HG02840 (cell line): Measurements from ENCODE around the gene STK25.
"Not testable (repeated sequence)": the region's sequence is repeated elsewhere in the genome, so short reads cannot be mapped to it uniquely, and the experiment has no call there.

Experiments
- ATAC-seq: cut with Tn5 transposase; IDR thresholded peaks from one replicate; pipeline ENCODE4 v1.9.1; 2021; ENCODE audit warnings: mild to moderate bottlenecking, moderate library complexity, moderate number of reproducible peaks; ENCODE audit not compliant: unreplicated experiment, low FRiP score

STK25 gene

DNA sequence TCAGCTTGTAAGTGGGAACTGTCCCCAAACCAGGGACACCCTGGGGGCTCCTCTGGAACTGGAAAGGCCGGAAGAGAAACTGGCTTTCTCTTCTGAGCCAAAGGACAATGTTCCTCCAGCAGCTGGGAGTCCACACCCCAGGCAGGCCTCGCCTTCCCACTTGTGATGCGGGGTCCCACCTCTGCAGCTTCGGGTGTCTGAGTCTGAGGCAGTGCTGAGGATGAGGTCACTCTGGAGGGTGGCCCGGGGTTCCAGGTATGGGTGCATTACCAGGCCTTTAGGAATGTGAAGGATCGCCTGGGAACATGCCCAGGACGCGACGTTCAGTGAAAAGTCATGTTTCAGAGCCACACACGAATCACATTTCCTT is 32.0 kb upstream of the STK25 start:
- no peak for ATAC-seq

DNA sequence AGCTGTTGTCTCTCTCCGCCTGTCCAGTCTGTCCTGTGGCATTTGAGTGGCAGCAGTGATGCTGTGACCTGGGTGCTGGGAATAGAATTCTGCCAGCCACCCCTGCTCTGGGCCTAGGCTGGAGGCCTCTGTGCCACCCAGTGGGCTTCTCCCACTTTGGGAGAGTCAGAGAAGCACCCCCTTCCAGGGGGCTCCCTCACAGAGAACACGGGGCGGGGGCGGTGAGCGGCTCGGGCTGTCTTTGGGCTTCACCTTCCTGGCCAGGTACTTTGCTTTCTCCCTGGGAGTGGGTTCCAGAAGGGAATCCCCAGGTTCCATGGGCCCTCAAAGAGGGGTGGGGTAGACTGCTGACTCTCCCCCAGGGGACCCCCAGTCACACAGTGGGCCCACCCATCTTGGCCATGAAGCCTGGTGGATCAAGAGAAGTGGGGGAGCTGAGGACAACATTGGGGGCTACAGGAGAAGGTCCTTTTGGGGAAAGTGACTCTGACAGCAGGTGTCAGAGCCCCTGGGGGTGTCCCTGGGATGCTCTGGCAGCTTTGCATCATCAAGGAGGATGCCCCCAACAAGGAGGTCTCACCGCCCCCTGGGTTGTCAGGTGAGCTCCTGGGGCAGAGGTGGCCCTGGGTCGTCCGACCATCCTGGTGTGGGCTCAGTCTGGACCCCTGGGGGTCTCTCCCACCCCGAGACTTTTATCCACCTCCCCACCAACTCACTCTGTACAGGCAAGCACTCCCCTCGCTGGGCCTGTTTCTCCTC is 31.4 kb upstream of the STK25 start:
- ATAC-seq = no peak

DNA sequence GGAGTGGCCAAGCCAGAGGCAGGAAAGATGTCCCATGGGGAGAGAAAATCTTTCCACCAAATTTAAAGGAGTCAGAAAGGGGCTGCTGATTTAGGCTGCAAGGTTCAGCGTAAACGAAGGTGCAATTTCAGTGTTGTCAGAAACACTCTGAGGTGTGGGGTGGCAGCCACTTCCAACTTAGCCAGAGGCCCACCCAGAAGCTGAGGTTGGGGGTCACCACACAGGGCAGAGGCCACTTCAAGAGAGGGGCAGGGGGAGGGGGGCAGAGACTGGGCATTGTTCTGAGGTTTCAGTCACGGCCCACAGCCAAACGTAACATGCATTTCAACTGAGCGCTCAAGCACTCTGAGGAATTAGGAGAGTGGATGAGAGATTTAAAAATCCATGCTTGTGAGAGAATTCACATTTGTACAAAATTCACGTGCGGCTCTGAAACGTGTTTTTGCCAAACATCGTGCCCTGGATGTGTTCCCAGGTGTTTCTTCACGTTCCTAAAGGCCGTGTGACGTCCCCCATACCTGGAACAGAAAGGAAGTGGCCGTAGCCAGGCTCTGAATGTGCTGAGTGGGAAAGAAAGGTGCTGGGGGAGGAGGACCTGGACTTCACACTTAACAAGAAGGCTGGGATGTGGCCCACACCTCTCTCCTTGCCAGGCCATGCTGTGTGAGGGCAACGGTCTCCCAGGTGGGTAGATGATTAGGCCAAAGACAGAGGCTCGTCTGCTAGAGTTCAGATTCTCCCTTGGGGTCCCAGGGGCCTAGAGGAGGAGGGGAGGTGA is 30.6 kb upstream of the STK25 start:
- no peak for ATAC-seq

DNA sequence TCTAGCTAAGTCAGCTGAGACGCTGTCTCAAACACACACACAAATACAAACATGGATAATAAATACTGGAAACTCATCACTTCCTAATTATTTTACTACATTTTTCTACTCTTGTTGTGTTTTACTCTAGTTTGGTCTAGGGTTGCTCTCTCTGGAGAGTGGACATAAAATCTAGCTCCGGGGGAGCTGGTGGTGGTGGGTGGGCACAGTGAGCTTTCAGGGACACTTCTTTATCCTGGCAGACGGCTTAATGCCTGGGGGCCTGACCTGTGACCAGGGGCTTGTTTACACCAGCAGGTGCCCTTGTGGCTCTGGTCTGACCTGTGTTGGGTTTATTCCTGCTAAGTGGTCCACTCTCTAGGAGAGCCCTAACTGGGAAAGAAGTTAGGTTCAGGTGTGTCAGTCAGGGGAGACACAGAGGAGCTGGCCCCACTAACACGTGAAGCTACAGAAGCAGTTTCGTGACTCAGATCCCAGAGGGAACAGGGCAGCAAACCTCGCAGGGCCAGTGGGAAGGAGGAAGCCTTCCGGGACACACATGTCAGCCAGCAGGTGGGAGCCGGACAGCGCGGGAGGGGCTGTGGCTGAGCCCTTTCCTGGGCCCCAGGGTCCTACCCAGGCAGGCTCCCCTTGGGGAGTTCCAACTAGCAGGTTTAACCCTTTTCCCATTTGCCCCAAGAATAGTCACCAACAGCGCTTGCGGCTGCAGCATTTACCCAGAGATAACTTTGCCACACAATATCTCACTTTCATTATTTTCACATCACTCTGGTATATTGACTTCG is 27.7 kb upstream of the STK25 start:
- no peak for ATAC-seq

DNA sequence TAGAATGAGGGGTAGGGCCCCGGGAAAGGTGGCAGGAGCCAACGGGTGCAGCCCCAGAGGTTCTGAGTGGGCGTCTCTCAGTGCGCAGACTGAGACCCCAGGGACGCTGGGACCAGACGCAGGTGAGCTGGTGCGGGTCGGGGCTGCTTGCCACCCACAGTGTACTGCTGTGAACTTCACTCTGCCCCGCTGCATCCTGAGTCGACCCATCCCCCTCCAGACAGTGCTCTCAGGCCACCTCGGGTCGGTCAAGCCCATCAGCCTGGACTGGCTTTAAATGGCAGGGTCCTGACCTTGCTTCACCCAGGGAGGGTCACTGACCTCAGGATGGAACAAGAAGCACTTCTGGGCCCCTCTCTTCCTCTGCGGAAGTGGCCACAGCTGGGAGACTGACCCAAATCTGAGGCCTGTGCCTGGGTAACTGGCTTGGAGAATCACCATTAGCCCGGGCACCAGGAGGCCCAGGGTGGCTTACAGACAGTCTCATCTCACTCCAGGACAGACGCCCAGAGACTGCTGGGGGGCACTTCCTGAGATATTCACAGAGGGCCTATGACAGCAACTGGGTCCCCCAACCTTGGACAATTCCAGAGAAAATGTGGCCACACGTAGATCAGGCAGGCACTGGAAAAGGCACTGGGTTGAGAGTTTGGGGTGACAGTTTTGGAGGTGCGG is 26.5 kb upstream of the STK25 start:
- ATAC-seq = no peak

DNA sequence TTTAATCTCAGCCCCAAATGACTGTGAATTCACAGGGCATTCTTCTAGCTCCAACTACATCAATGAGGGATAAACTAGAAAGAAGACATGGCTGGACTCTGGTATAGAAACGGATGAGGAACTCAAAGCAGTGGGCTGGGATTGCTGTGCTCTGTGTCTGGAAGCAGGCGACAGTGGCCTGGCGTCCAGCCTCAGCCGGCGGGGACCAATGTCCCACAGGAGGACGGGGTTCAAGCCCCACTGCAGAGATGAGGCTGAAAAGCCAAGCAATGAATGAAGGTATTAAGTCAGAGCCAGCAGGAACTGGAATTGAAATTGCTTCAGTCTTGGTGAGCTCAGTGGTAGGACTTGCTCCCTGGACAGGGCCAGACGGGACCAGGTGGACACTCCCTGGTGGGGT is 25.9 kb upstream of the STK25 start:
- no peak for ATAC-seq

DNA sequence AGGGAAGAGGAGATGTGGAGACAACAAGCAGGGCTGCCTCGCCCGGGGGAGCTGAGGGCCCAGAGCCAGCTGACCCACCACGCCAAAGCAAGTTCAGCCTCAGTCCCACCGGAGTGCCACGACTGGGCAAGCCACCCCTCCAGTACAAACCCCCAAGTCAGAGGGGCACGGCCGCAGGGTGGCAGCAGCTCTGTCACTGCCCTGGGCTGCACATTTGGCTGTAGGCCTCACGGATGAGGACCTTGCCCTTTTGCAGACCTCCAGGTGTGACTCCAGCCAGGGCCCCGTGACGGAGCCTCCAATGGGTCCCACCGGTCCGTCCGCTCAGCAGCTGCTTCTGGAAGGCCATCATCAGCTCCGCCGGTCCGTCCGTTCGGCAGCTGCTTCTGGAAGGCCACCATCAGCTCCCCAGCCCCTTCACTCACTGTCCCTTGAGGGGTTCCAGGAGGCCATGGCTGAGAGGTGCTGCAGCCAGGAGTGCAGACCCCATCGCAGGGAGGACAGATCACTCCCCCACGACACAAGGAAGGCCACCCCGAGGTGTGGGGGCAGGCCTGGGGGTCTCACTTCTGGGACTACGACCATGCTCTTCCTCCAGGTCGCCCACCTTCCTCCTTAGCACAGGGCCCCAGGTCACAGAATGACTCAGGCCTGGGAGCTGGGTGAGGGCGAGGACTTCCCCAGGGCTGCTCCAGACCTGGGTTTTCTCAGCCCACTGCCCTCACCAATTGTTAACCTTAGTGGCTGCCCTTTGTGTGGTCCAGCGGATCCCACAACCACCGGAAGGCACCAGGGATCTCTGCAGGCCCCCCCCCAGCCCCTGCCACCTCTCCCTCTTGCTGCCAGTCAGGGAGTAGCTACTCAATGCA is 24.6 kb upstream of the STK25 start:
- ATAC-seq = no peak

DNA sequence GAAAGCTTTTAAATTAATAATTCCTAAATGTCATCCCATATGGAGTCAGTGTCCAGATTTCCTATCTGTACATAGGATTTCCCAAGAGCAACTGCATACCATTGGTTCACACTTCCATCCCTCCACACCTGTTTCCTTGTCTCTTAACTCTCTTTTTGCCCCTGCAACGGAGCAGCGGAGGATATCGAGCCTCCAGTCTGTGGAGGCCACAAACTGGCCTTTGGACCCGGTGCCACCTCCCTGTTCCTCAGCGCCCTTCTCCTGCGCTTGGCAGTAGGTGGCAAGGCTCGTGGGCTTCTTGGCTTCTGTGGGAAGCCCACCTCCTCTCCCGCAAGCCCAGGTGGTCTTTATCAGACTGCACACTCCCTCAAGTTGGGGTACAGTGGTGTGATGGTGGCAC is 23.8 kb upstream of the STK25 start:
- ATAC-seq = no peak

DNA sequence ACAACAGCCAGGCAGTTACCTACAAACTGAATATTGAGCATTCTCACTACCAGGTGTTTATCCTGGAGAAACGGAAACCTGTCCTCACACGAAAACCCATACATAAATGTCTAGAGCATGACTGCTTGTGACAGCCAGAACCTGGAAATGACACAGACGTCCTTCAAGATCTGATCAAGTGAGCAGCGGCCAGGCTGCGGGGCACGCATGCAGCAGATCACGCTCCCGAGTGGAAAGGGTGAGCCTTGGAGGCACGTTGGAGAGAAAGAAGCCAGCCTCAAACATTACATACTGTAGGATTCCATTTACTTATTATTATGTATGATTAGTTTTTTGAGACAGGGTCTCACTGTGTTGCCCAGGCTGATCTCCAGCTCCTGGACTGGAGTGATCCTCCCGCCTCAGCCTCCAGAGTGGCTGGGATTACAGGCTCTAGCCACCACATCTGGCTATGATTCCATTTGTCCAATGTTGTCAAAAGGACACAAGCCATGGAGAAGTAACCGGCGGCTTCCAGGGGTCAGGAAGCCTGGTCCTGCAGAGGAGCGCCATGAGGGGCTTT is 22.9 kb upstream of the STK25 start:
- ATAC-seq = no peak

DNA sequence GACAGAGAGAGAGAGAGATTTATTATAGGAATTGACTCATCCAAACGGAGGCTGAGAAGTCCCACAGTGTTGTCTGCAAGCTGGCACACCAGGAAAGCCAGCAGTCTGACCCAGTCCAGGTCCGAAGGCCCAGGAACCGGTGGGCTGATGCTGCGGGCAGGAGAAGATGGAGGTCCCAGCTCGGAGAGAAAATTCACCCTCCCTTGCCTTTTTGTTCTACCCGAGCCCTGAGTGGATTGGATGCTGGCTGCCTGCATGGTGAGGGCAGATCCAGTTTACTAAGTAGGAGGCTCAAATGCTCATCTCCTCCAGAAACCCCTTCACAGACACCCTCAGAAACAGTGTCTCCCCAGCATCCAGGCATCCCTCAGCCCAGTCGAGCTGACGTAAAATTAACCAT is 22.2 kb upstream of the STK25 start:
- no peak for ATAC-seq

DNA sequence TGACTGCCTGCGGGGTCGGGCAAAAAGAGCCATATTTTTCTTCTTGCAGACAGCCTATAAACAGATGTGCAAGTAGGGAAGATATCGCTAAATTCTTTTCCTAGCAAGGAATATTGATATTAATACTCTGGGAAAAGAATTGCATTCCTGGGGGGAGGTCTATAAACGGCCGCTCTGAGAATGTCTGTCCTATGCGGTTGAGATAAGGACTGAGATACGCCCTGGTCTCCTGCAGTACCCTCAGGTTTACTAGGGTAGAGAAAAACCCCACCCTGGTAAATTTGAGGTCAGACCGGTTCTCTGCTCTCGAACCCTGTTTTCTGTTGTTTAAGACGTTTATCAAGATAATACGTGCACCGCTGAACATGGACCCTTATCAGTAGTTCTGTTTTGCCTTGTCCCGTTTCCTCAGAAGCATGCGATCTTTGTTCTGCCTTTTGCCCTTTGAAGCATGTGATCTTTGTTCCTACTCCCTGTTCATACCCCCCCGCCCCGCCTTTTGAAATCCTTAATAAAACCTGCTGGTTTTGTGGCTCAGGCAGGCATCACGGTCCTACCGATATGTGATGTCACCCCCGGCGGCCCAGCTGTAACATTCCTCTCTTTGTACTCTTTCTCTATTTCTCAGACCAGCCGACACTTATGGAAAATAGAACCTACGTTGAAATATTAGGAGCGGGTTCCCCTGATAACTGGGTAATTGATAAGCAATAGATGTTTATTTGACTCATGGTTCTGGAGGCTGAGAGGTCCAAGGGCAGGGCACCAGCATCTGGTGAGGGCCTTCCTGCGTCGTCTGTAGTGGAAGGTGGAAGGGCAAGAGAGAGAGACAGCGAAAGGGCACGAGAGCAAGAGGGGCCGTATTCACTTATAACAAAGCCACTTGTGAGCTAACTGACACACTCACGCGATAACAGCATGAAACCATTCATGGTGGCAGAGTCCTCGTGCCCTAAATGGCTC is 17.7 kb upstream of the STK25 start:
- ATAC-seq = not testable (repeated sequence)

DNA sequence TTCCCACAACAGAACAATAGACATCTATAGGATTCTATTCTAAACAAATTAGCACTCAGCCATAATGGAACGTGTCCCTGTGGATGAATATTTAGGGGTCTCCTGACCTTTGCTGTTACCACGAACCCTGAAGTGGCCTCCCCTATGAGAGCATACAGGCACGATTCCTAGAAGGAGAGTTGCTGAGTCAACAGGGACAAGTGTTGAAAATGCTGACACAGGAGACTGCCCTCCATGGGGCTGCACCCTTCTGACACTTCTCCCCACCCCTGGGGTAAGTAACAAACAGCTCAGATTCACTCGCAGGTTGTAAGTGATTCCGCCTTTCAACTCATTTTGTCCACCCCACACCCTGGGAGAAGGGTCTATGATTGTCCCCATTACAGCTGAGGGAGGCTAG is 14.1 kb upstream of the STK25 start:
- ATAC-seq = no peak

DNA sequence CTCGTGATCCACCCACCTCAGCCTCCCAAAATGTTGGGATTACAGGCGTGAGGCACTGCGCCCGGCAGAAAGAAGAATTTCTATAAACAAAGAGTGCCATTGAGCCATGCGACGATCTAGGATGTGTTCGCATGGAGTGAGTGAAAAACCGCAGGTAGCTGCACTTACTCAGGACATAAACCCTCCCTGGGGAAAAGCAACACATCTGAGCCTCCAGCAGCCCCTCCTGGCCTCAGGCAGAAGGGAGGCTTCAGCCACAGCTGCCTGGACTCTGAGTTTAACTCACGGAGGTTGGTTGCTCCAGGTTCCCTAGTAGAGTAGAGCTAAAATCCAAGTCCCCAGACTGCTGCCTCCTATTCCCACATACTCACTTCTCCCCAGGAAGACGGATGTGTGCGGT is 11.3 kb upstream of the STK25 start:
- ATAC-seq = no peak

DNA sequence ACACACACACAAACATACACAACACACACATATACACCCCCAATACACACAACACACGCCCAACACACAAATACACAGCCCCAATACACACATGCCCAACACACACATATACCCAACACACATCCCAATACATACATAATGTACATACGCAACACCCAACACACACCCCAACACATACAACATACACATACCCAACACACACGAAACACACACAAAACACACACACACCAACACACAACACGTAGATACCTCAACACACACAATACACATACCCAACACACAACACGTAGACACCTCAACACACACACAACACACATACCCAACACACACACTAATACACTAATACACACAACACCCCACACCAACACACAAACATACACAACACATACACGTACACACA is 8.9 kb upstream of the STK25 start:
- no peak for ATAC-seq

DNA sequence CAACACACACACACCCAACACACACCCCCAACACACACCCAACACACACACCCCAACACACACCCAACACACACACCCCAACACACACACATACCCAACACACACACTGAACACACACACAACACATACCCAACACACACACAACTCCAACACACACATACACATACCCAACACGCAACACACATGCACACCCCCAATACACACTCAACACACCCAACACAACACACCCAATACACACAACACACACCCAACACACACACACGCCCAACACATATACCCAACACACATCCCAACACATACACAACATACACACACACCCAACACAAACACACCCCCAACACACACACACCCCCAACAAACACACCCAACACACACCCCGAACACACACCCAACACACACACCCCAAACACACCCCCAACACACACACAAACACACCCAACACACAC is 8.2 kb upstream of the STK25 start:
- no peak for ATAC-seq

DNA sequence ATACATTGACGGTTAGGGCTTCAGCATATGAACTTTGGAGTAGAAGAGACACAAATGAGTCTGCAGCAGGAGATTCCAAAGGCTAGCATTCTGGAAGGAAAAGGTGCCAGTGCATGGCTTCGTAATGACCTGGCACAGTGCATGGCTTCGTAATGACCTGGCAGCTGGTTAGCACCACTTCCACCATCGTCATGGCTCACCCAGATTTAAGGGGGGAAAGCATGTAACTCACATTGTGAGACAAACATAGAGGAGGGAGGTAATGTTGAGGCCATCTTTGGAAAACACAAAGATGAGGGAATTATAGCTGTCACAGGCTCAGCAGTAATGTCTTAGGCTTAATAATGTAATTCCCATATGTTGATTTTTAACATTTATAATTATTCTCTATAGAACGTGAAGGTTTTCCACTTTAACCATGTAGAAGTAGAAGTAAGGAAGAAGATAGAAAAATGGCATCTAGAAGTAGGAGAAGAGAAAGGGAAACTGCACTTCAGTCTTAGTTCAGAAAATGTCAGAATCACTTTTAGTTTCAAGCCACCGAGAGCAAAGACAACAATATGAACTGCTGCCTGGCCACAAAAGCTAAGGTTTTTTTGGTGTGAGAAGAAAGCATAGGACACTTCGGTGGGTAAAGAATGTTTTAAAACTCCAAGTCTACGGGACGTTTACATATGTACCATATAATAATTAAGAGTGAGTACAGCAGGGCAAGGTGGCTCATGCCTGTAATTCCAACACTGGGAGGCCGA is 6.8 kb upstream of the STK25 start:
- ATAC-seq = no peak

DNA sequence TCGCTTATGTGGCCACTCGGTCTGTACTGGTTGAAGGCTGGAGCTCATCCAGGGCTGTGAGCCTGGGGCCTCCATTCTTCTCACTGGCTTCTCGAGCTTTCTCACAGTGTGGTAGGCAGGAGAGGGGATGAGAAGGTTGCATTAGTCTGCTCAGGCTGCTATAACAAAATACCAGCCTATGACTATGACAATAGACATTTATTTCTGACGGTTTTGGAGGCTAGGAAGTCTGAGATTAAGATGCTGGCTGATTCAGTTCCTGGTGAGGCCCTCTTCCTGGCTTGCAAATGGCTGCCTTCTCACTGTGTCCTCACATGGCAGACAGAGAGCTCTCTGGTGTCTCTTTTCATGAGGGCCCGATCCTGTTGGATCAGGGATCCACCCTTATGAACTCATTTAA is 6.2 kb upstream of the STK25 start:
- no peak for ATAC-seq
